ENCODE data around the gene MMP24OS.

MMP24OS gene

GRCh38 chr20:35243986-35244385 is 33.9 kb downstream of the MMP24OS start:
- no peak for DNase-seq

GRCh38 chr20:35243317-35243716 is 34.6 kb downstream of the MMP24OS start:
- DNase-seq: no peak

- no peak for DNase-seq
Measured at GRCh38 chr20:35240811-35241293, 37.1 kb downstream of the MMP24OS start.

GRCh38 chr20:35240083-35240810 is 37.7 kb downstream of the MMP24OS start:
- no peak for DNase-seq

- DNase-seq: no peak
Measured at GRCh38 chr20:35238735-35239134, 39.2 kb downstream of the MMP24OS start.

- DNase-seq: no peak
Measured at GRCh38 chr20:35238170-35238569, 39.8 kb downstream of the MMP24OS start.

GRCh38 chr20:35237486-35237885 is 40.4 kb downstream of the MMP24OS start:
- no peak for DNase-seq

GRCh38 chr20:35235881-35236280 is 42.0 kb downstream of the MMP24OS start:
- no peak for DNase-seq

GRCh38 chr20:35232575-35232974 is 45.3 kb downstream of the MMP24OS start:
- no peak for DNase-seq

- DNase-seq: no peak
Measured at GRCh38 chr20:35226884-35227681, 50.8 kb downstream of the MMP24OS start.

Measured in bone marrow (tissue), 2 donors.